ENCODE results near the gene RASA3. TPM values are rescaled to one million over a fixed set of nuclear protein-coding genes. Genes with fewer than 3 reads are reported as not detected.

Gene RASA3
- total and polyA plus RNA-seq, 2 donors (not counting 3 experiments of a cell fraction or from before 2014, with no cell fraction given) = 26.5 to 53.8 TPM

DNA sequence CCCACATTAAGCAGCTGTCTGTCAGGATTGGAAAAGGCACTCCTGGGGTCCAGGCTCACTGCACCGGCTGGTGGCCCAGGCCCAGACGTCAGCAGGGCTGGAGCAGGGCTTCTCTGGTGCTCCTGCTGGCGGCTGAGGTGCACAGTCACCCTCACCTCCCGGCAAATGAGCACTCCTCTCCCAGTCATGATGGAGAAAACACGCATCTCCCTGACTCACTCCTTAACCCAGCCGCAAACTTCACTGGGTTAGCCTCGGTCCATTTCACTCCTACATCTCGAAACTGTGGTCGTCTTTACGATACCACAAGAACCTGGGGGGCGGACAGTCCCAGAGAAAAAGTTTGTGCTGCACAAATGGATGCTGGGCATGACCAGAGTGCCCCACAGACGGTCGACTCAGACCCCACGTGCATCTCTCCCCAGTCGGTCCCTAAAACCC, 3.3 kb upstream of the RASA3 start:
- no peak overlapping the region for H3K9ac ChIP-seq (replicated peaks; ENCODE audit: extremely low read depth, insufficient read depth, low read length)
- peaks cover 9% of the 10 kb centered on the region for H3K4me1 ChIP-seq (ENCODE audit: control insufficient read depth, extremely low read depth, insufficient read depth, low read length)
- ChIA-PET POLR2A (no interaction called here), CTCF (interaction anchor here (1.1 kb wide), 1 partner anchor 9 kb away, joined by 4 read pairs; no protein-coding TSS in a partner anchor)
- H3K79me2 ChIP-seq (ENCODE audit: control insufficient read depth, insufficient read depth, low read length) = peaks cover 16% of the 10 kb centered on the region
- FAIRE-seq (no peak), DNase-seq (ENCODE audit: low read depth, low spot score) (no peak)
- H2AFZ ChIP-seq (ENCODE audit: low read depth, low read length) = no peak overlapping the region
- intact Hi-C loops (cut with micrococcal nuclease) = no loop called here
- no peaks in the 10 kb centered on the region for H3K9me1 ChIP-seq (replicated peaks; ENCODE audit: control insufficient read depth, extremely low read depth, insufficient read depth, low read length)
- no peak overlapping the region for H3K4me3 ChIP-seq (replicated peaks in 1 of 3; ENCODE audit: insufficient read depth in 1 of 3, low read depth in 1 of 3, low read length in 3 of 3)
- H4K20me1 ChIP-seq (replicated peaks; ENCODE audit: control insufficient read depth, extremely low read depth, insufficient read depth, low read length) = no peaks in the 10 kb centered on the region
- TF ChIP-seq FOS (IDR thresholded peaks at IDR 0.05; ENCODE audit: borderline replicate concordance, insufficient read depth, low read length) (no peak), GATA2 (IDR thresholded peaks at IDR 0.05; ENCODE audit: insufficient read depth, insufficient read length, low read depth, low read length) (no peak), EZH2 (IDR thresholded peaks at IDR 0.05; ENCODE audit: borderline replicate concordance, low read depth, low read length, severe bottlenecking) (no peak), MYC (IDR thresholded peaks at IDR 0.05; ENCODE audit: low read depth, low read length) (no peak), POLR2AphosphoS5 (IDR thresholded peaks at IDR 0.05; ENCODE audit: insufficient read depth, low read depth, low read length) (no peak), POLR2A (IDR thresholded peaks at IDR 0.05; ENCODE audit: low read depth, low read length) (no peak), JUN (IDR thresholded peaks at IDR 0.05; ENCODE audit: borderline replicate concordance, insufficient read depth, insufficient read length, low read depth) (no peak), CTCF (IDR thresholded peaks at IDR 0.05; ENCODE audit: extremely low read depth in 1 of 2, insufficient read depth in 1 of 2, low read depth in 1 of 2, low read length in 2 of 2) (no peak)
- TF ChIP-seq, protein P1, sequence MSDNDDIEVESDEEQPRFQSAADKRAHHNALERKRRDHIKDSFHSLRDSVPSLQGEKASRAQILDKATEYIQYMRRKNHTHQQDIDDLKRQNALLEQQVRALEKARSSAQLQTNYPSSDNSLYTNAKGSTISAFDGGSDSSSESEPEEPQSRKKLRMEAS (IDR thresholded peaks at IDR 0.05; ENCODE audit: insufficient read depth, insufficient read length) = no peak
- dilution Hi-C loops (cut with MboI; ENCODE audit: extremely low pct_ligation_motif_present, low sequenced_read_pairs) = no loop called here
- no peaks in the 10 kb centered on the region for H3K36me3 ChIP-seq (ENCODE audit: control insufficient read depth in 2 of 2, extremely low read depth in 1 of 2, insufficient read depth in 2 of 2, low read length in 2 of 2)
- no peak overlapping the region for H3K27ac ChIP-seq (ENCODE audit: insufficient read depth, low read depth, low read length)
- H3K27me3 ChIP-seq (ENCODE audit: control insufficient read depth in 2 of 2, insufficient read depth in 2 of 2, low read length in 2 of 2) = no peaks in the 10 kb centered on the region
- H3K4me2 ChIP-seq (ENCODE audit: insufficient read depth, low read length) = no peak overlapping the region
- BruUV-seq (replicated peaks) = no TSS peak
- no peaks in the 10 kb centered on the region for H3K9me3 ChIP-seq (replicated peaks; ENCODE audit: control insufficient read depth, insufficient read depth, low read length)

Measured in endothelial cell of umbilical vein (primary cell).